Endodermal cell (in vitro differentiated cells): Measurements from ENCODE around the gene ZNF469. TPM values are rescaled to one million over a fixed set of nuclear protein-coding genes. Genes with fewer than 3 reads are reported as not detected.

Experiments used
- DNase-seq: peaks from one replicate; pipeline ENCODE4 v3.0.0-alpha.2; 2017
- H3K27ac ChIP-seq: 2 replicates; pipeline ENCODE4 v1.5.1; 2013; ENCODE audit warnings: mild to moderate bottlenecking, low read depth, low read length, moderate library complexity
- H3K27me3 ChIP-seq: 2 replicates; pipeline ENCODE4 v1.6.1; 2013; ENCODE audit warnings: mild to moderate bottlenecking, low read length, moderate library complexity; ENCODE audit not compliant: insufficient read depth, control insufficient read depth, poor library complexity, severe bottlenecking
- H3K36me3 ChIP-seq: 2 replicates; pipeline ENCODE4 v1.7.0; 2013; ENCODE audit warnings: mild to moderate bottlenecking, low read length, moderate library complexity; ENCODE audit not compliant: control insufficient read depth, insufficient read depth
- H3K4me1 ChIP-seq: one replicate; pipeline ENCODE4 v1.7.0; 2013; ENCODE audit warnings: low read length; ENCODE audit not compliant: control insufficient read depth, insufficient read depth
- H3K4me3 ChIP-seq: 2 replicates; pipeline ENCODE4 v1.5.1; 2013; ENCODE audit warnings: mild to moderate bottlenecking, low read length, moderate library complexity
- H3K9ac ChIP-seq: 2 replicates; pipeline ENCODE4 v1.6.1; 2013; ENCODE audit warnings: mild to moderate bottlenecking, low read length, moderate library complexity; ENCODE audit not compliant: poor library complexity, severe bottlenecking; ENCODE audit errors: extremely low read depth
- H3K9me3 ChIP-seq: 2 replicates; pipeline ENCODE4 v1.6.1; 2013; ENCODE audit warnings: mild to moderate bottlenecking, low read length, moderate library complexity; ENCODE audit not compliant: control insufficient read depth
- H3K27ac Mint-ChIP-seq: 2 replicates; pipeline ENCODE4 v1.8.0; 2020; ENCODE audit warnings: mixed read lengths
- H3K27me3 Mint-ChIP-seq: 2 replicates; pipeline ENCODE4 v1.8.0; 2021; ENCODE audit warnings: mild to moderate bottlenecking, mixed read lengths; ENCODE audit not compliant: insufficient read depth
- H3K36me3 Mint-ChIP-seq: 2 replicates; pipeline ENCODE4 v1.8.0; 2020; ENCODE audit warnings: low read depth, mixed read lengths
- H3K4me1 Mint-ChIP-seq: 2 replicates; pipeline ENCODE4 v1.8.0; 2020; ENCODE audit warnings: mixed read lengths
- H3K4me3 Mint-ChIP-seq: 2 replicates; pipeline ENCODE4 v1.8.0; 2020; ENCODE audit warnings: mild to moderate bottlenecking, moderate library complexity, mixed read lengths
- H3K9me3 Mint-ChIP-seq: 2 replicates; pipeline ENCODE4 v1.8.0; 2020; ENCODE audit warnings: mild to moderate bottlenecking, mixed read lengths
- CTCF ChIP-seq: fragments of 200-600 bp; sonication (generic); conservative IDR thresholded peaks from 2 replicates; pipeline ENCODE4 v1.5.0; 2021; ENCODE audit warnings: antibody characterized with exemption, mild to moderate bottlenecking
- WGBS, 2 experiments: methylation state at CpG; one replicate each; pipeline versions ENCODE4 v1.1.5 to v1.1.7; 2013; ENCODE audit warnings: missing lambda C conversion rate in 2 of 2, mixed read lengths in 1 of 2; ENCODE audit not compliant: insufficient coverage in 1 of 2, insufficient read length in 1 of 2; 5-methylcytosine and 5-hydroxymethylcytosine counted together
- total RNA-seq, 2 donors: library from RNA; stranded (reverse); fragmentation: NEBNext Ultra II Directional in 1 of 2; extraction: Animal tissue kit (Norgen Biotek cat#: 25700) in 1 of 2; gene quantifications; 2 replicates in 1 of 2; 3 replicates in 1 of 2; pipeline ENCODE4 v1.2.1, GENCODE V29; 2021

ZNF469 gene
- total RNA-seq, 2 donors from 2014 or later, result 0.68 to 4.7 TPM

- Mint-ChIP-seq H3K4me1 (no peaks in the 10 kb centered on the region), H3K36me3 (no peaks in the 10 kb centered on the region), H3K9me3 (no peaks in the 10 kb centered on the region), H3K4me3 (no peak overlapping the region), H3K27me3 (peaks cover 2% of the 10 kb centered on the region), H3K27ac (no peak overlapping the region)
- no peaks in the 10 kb centered on the region for H3K9me3 ChIP-seq
- 92 to 94% methylated on average over 5 to 19 of the region's 19 CpGs for WGBS, 2 experiments
- H3K4me3 ChIP-seq, result no peak overlapping the region
- no peak for DNase-seq
- H3K36me3 ChIP-seq, result no peaks in the 10 kb centered on the region
- H3K27me3 ChIP-seq, result peaks cover 11% of the 10 kb centered on the region
- no peaks in the 10 kb centered on the region for H3K4me1 ChIP-seq
- no peak overlapping the region for H3K27ac ChIP-seq
- no peak overlapping the region for H3K9ac ChIP-seq
- no peak for TF ChIP-seq CTCF
Observed at GRCh38 chr16:88427376-88427775, 44.6 kb downstream of the ZNF469 start.

GRCh38 chr16:88428156-88428555, 45.4 kb downstream of the ZNF469 start:
- Mint-ChIP-seq H3K4me3 (no peak overlapping the region), H3K4me1 (no peaks in the 10 kb centered on the region), H3K9me3 (no peaks in the 10 kb centered on the region), H3K27ac (no peak overlapping the region), H3K27me3 (peaks cover 2% of the 10 kb centered on the region), H3K36me3 (no peaks in the 10 kb centered on the region)
- Histone ChIP-seq H3K27ac (no peak overlapping the region), H3K4me1 (no peaks in the 10 kb centered on the region), H3K9me3 (no peaks in the 10 kb centered on the region), H3K4me3 (no peak overlapping the region), H3K27me3 (peaks cover 11% of the 10 kb centered on the region), H3K36me3 (no peaks in the 10 kb centered on the region), H3K9ac (no peak overlapping the region)
- WGBS, 2 experiments, result 92 to 96% methylated on average over 15 to 19 of the region's 19 CpGs
- no peak for TF ChIP-seq CTCF
- DNase-seq, result no peak

- no peak overlapping the region for H3K4me3 Mint-ChIP-seq
- peak; percentile 54 for TF ChIP-seq CTCF
Observed at GRCh38 chr16:88428616-88429386, 46.0 kb downstream of the ZNF469 start.

More at GRCh38 chr16:88428616-88429386, 46.0 kb downstream of the ZNF469 start:
- Mint-ChIP-seq H3K27me3 (peaks cover 2% of the 10 kb centered on the region), H3K4me1 (no peaks in the 10 kb centered on the region), H3K36me3 (no peaks in the 10 kb centered on the region), H3K9me3 (no peaks in the 10 kb centered on the region), H3K27ac (no peak overlapping the region)
- WGBS, 2 experiments, result 87 to 92% methylated on average over 14 to 34 of the region's 34 CpGs
- Histone ChIP-seq H3K9me3 (no peaks in the 10 kb centered on the region), H3K27ac (no peak overlapping the region), H3K4me1 (no peaks in the 10 kb centered on the region), H3K4me3 (no peak overlapping the region), H3K27me3 (peaks cover 11% of the 10 kb centered on the region), H3K9ac (no peak overlapping the region), H3K36me3 (no peaks in the 10 kb centered on the region)
- no peak for DNase-seq
